DMS79 (cell line): ENCODE measurements around the gene ATP1A1.
A peak's percentile ranks its signal among the peaks of the same experiment; 100 is the strongest.

Experiments used
- DNase-seq: peaks from one replicate; lab custom pipeline; 2025; lab: John Stamatoyannopoulos, UW

ATP1A1 gene

DNA sequence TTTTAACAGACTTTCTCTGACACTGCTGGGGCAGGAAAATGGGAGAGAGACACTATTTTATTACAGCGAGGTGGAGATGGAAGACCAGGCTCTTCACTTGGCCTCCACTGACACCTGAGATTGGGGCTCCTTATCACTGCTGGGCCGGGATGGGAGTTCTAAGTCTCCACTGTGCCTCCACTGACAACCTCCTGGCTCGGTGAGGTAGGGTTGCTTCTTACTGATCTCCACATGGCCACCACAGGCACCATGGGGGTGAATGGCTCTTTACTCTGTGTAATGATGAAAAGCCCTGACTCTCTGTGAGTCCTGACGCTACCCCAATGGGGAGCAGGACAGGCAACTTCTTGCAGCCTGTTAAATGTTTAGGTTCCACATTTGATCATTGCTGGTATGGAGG, 67.7 kb downstream of the ATP1A1 start:
- DNase-seq = no peak

DNA sequence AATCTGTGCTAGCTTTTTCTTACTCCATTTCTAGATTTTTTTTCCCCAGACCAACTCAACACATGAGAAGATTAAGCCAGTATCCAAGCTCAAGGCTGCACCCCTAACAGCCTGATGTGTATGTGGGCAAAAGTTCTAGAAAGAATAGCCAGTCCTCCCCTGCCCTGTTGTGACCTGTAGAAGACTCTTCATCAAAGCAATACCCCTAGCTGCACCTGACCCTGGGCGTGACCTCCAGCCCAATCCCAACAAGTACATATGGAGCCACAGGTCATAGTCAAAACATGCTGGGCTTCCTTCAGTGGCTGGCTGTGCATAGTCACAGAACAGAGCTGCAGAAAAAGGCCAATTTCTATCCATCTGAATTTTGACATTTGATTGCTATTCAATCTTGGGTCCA, 72.5 kb downstream of the ATP1A1 start:
- no peak for DNase-seq

DNA sequence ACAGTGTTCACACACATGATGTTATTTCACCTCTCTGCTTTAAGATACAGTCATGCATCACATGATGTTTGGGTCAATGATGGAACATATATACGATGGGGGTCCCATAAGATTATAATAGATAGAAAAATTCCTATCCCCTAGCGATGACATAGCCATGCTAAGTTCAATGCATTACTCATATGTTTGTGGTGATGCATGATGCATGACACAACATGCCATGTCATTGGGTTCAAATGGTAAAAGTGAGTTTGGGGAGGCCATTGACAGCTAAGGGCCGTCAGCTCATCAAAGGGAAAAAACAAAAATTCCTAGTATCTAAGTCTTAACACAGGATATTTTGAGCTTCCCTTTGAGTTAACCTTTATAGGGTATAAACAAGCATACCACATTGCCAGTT, 73.6 kb downstream of the ATP1A1 start:
- no peak for DNase-seq

DNA sequence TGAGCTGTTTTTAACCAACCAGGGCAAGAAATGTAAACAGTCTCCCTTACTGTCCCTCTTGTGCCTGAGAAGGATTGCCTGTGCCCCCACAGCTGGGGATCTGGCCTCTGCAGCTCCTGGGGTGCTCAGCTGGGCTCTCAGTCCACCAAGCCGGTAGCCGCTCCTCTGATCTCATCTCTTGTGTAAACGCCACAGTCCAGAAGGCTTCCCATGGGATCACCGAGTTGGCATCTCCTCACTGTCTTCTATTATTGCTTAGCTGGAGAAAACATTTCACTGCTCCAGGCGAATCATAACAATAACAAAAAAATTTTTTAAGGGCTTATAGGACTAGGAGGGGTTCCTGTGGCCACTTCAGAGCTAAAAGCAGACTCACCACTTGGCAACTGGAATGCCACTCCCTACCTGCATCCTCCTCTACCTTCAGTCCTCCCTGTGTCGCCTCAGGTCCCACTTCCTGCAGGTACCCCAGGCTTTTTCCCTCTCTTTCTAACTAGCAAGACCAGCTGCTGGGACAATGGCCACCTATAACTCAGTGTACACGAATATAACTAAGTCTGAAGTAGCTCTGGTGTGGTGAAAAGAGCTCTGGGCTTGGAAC, 75.8 kb downstream of the ATP1A1 start:
- peak; percentile 12 for DNase-seq

DNA sequence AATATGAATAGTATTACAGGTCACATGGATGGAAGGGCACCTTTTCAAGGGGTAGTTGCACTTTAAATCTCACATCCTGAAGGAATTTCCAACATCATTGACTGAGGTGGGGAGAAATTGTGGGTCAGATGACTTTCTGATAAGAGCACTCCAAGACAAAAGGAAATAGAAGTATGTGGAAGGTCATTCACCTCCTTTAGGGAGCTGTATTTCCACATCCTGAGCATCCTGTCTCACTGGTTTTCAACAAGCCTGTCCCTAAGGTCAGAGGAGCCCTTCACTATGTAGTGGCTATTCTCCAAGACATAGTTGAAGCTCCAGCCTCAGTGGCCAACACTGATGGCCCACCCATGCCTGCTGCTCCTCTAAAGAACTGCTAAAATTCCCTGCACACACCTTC, 76.5 kb downstream of the ATP1A1 start:
- DNase-seq = no peak

DNA sequence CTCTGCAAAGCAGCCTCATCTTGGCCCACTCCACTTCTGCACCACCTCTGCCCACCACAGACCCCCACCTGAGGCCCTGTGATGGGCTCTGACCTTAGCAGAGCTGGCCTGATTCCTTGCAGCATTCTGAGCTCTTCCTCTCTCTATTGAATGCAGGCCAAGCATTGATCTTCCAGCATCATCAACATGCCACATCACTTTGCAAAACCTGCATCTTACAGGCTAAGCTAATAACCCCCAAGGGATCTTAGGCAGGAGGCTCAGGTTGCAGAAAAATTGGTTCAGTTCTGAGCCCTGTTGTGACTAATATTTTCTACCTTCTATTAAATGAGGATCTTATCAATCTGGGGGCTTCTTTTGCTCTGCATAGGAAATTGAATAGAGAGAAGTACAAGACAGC, 78.7 kb downstream of the ATP1A1 start:
- peak; percentile 19 for DNase-seq

DNA sequence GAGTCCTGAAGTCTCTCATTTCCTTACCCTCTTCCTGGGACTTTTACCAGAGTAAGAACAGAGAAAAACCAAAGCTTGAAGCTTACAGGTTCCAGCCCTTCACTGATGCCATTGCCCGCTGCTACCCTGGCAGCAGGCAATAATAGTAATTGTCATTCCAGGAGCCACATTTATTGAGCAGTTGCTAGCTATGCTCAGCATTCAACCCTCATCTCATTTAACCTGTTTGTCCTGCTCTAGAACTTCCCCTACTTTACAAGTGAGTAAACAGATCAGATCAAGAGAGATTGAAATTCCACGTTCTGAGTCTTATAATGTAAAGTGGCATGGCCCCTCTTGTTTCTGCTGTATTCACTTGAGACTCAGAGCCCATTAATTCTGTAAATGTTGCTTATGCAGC, 80.4 kb downstream of the ATP1A1 start:
- peak; percentile 77 for DNase-seq

DNA sequence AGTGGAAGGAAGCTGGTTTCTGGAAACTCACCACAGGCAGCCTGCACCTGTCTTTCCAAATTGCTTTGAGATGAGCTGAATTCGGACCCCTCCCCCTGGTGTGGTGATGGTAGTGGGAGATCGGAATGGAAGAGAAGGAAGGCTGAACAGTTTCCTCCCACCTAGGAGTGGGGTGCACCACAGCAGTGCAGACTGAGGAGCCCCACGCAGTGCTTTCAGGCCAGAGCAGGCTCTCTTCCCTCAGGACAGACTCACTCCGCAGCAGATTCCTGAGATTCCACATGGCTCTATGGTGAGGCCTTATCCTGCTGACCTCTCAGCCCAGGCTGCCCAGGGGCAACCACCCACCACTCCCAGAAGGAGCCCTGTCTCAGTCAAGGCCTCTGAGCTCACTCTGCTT, 80.9 kb downstream of the ATP1A1 start:
- DNase-seq = no peak
